Mucosa of stomach (tissue), 1 donor: ENCODE results near the gene TMPRSS11B.
"Not testable (repeated sequence)": the region's sequence is repeated elsewhere in the genome, so short reads cannot be mapped to it uniquely, and the experiment has no call there.

ENCODE experiments used
- H3K27me3 ChIP-seq: one replicate; pipeline ENCODE4 v1.7.0; 2013; ENCODE audit warnings: mild to moderate bottlenecking, low read length; ENCODE audit not compliant: control insufficient read depth, insufficient read depth
- H3K36me3 ChIP-seq: one replicate; pipeline ENCODE4 v1.7.0; 2013; ENCODE audit warnings: low read length; ENCODE audit not compliant: control insufficient read depth, insufficient read depth
- H3K4me1 ChIP-seq: one replicate; pipeline ENCODE4 v1.7.0; 2013; ENCODE audit warnings: mild to moderate bottlenecking, low read length; ENCODE audit not compliant: control insufficient read depth, insufficient read depth
- H3K4me3 ChIP-seq: one replicate; pipeline ENCODE4 v1.7.0; 2013; ENCODE audit warnings: low read length
- H3K9ac ChIP-seq: one replicate; pipeline ENCODE4 v1.7.0; 2013; ENCODE audit warnings: mild to moderate bottlenecking, low read length, moderate library complexity
- H3K9me3 ChIP-seq: one replicate; pipeline ENCODE4 v1.7.0; 2013; ENCODE audit warnings: mild to moderate bottlenecking, low read length, moderate library complexity; ENCODE audit not compliant: control insufficient read depth
- donor health status: Pancreatic carcinoma.

TMPRSS11B gene

GRCh38 chr4:68194305-68194704 lies 51.2 kb downstream of the TMPRSS11B start:
- H3K27me3 ChIP-seq, H3K9me3 ChIP-seq, H3K36me3 ChIP-seq, H3K4me3 ChIP-seq, H3K4me1 ChIP-seq, H3K9ac ChIP-seq: not testable (repeated sequence)

- Histone ChIP-seq H3K4me1 (no peaks in the 10 kb centered on the region), H3K36me3 (no peaks in the 10 kb centered on the region), H3K9me3 (no peaks in the 10 kb centered on the region), H3K4me3 (no peak overlapping the region), H3K9ac (no peak overlapping the region), H3K27me3 (no peaks in the 10 kb centered on the region)
Observed at GRCh38 chr4:68193194-68193593, 52.3 kb downstream of the TMPRSS11B start.

- Histone ChIP-seq H3K4me1 (no peaks in the 10 kb centered on the region), H3K36me3 (no peaks in the 10 kb centered on the region), H3K4me3 (no peak overlapping the region), H3K9ac (no peak overlapping the region), H3K9me3 (no peaks in the 10 kb centered on the region), H3K27me3 (no peaks in the 10 kb centered on the region)
Observed at GRCh38 chr4:68187145-68187544, 58.3 kb downstream of the TMPRSS11B start.

GRCh38 chr4:68184923-68185322 lies 60.6 kb downstream of the TMPRSS11B start:
- Histone ChIP-seq H3K9ac (no peak overlapping the region), H3K36me3 (no peaks in the 10 kb centered on the region), H3K4me3 (no peak overlapping the region), H3K27me3 (no peaks in the 10 kb centered on the region), H3K9me3 (no peaks in the 10 kb centered on the region), H3K4me1 (no peaks in the 10 kb centered on the region)

- Histone ChIP-seq H3K9me3 (no peaks in the 10 kb centered on the region), H3K4me3 (no peak overlapping the region), H3K36me3 (no peaks in the 10 kb centered on the region), H3K27me3 (no peaks in the 10 kb centered on the region), H3K4me1 (no peaks in the 10 kb centered on the region), H3K9ac (no peak overlapping the region)
Observed at GRCh38 chr4:68183417-68183816, 62.1 kb downstream of the TMPRSS11B start.

GRCh38 chr4:68182382-68182820 lies 63.1 kb downstream of the TMPRSS11B start:
- Histone ChIP-seq H3K9me3 (no peaks in the 10 kb centered on the region), H3K27me3 (no peaks in the 10 kb centered on the region), H3K36me3 (no peaks in the 10 kb centered on the region), H3K4me1 (no peaks in the 10 kb centered on the region), H3K9ac (no peak overlapping the region), H3K4me3 (no peak overlapping the region)

GRCh38 chr4:68180849-68181526 lies 64.5 kb downstream of the TMPRSS11B start:
- no peak overlapping the region for H3K4me3 ChIP-seq
- H3K9ac ChIP-seq, result no peak overlapping the region
- no peaks in the 10 kb centered on the region for H3K27me3 ChIP-seq

GRCh38 chr4:68176904-68177303 lies 68.6 kb downstream of the TMPRSS11B start:
- Histone ChIP-seq H3K36me3 (no peaks in the 10 kb centered on the region), H3K4me1 (no peaks in the 10 kb centered on the region), H3K4me3 (no peak overlapping the region), H3K9ac (no peak overlapping the region), H3K27me3 (no peaks in the 10 kb centered on the region), H3K9me3 (no peaks in the 10 kb centered on the region)

More at GRCh38 chr4:68180849-68181526, 64.5 kb downstream of the TMPRSS11B start:
- Histone ChIP-seq H3K9me3 (no peaks in the 10 kb centered on the region), H3K36me3 (no peaks in the 10 kb centered on the region), H3K4me1 (no peaks in the 10 kb centered on the region)
